ENCODE data around the gene ANTXR1. TPM values are rescaled to one million over a fixed set of nuclear protein-coding genes. Genes with fewer than 3 reads are reported as not detected.

ANTXR1 gene
- total RNA-seq, 1 experiment from 2014 or later, result 37.3 TPM

DNA sequence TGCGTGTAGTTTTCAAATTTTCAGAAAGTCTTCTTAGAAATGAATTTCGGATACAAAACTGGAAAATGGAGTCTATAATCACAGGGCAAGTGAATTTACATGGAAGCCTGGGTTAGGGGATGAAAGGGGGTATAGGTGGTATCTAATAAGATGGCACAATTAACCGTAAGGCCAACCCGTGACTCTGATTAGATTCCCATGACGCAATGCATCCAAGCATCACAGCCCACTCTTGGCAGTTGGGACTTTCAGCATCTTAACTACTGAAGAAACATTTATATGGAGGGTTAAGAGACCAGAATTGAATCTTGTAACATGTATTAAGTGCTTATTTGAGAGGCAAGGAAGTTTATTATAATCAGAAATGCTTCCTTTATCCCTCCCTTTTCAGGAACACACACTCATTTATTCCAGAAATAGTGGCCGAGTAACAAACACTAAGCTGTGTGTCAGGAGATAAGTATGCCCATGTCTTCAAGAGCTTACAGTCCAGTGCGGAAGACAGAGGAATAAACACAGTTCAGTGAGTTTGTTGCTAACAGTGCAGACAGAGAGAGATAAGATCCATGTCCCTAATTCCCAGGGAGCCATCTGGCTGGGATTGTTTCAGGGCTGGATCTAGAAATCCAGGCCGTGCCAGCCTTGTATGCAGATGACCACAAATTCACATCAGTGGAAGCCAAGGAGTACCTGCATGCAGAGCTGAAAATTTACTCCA lies 151.2 kb downstream of the ANTXR1 start:
- peaks cover 3 to 13% (median 8%) of the 10 kb centered on the region in 3 experiments; a peak in 6 of 7 replicates for H3K36me3 Mint-ChIP-seq (ENCODE audit: insufficient read depth in 1 of 3, low read depth in 3 of 3)
- peaks cover 25 to 52% of the 10 kb centered on the region in 2 experiments for H3K4me1 Mint-ChIP-seq
- H3K27ac Mint-ChIP-seq, result no peak overlapping the region; a peak in 1 of 7 replicates

More for the DNA sequence above, 151.2 kb downstream of the ANTXR1 start:
- no peak overlapping the region for H3K56ac ChIP-seq (ENCODE audit: insufficient read length, low read depth, low read length)
- no peak for DNase-seq
- H3K9ac ChIP-seq (ENCODE audit: extremely low read depth, insufficient read length, low read length), result no peak overlapping the region
- H3K4ac ChIP-seq (ENCODE audit: low read depth, low read length), result no peak overlapping the region
- H4K8ac ChIP-seq (replicated peaks; ENCODE audit: insufficient read length, low read depth, low read length), result no peak overlapping the region
- no peak overlapping the region for H3T11ph ChIP-seq (ENCODE audit: low read length)
- H3K14ac ChIP-seq (ENCODE audit: insufficient read depth, low read length), result no peak overlapping the region
- TF ChIP-seq, protein P1, sequence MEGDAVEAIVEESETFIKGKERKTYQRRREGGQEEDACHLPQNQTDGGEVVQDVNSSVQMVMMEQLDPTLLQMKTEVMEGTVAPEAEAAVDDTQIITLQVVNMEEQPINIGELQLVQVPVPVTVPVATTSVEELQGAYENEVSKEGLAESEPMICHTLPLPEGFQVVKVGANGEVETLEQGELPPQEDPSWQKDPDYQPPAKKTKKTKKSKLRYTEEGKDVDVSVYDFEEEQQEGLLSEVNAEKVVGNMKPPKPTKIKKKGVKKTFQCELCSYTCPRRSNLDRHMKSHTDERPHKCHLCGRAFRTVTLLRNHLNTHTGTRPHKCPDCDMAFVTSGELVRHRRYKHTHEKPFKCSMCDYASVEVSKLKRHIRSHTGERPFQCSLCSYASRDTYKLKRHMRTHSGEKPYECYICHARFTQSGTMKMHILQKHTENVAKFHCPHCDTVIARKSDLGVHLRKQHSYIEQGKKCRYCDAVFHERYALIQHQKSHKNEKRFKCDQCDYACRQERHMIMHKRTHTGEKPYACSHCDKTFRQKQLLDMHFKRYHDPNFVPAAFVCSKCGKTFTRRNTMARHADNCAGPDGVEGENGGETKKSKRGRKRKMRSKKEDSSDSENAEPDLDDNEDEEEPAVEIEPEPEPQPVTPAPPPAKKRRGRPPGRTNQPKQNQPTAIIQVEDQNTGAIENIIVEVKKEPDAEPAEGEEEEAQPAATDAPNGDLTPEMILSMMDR (conservative IDR thresholded peaks at IDR 0.05), result no peak
- H2BK120ac ChIP-seq (ENCODE audit: low read depth, low read length, poor library complexity, severe bottlenecking), result no peak overlapping the region
- Mint-ChIP-seq H3K4me3 (no peak overlapping the region), H3K9me3 (peaks cover 0 to 2% of the 10 kb centered on the region in 2 experiments; a peak in 1 of 5 replicates), H3K27me3 (ENCODE audit: low read depth) (no peaks in the 10 kb centered on the region)
- H3K79me1 ChIP-seq (ENCODE audit: insufficient read depth, low read depth, low read length, poor library complexity, severe bottlenecking), result no peaks in the 10 kb centered on the region
- no peak overlapping the region for H2AK5ac ChIP-seq (ENCODE audit: insufficient read length, low read length)
- H3K23me2 ChIP-seq (ENCODE audit: insufficient read length, low read depth, low read length, poor library complexity, severe bottlenecking), result no peaks in the 10 kb centered on the region
- no peak overlapping the region for H4K91ac ChIP-seq (ENCODE audit: insufficient read length, low read depth, low read length)
- H4K20me1 ChIP-seq (ENCODE audit: control insufficient read depth, insufficient read depth, insufficient read length), result no peaks in the 10 kb centered on the region
- no peak overlapping the region for H3K4me2 ChIP-seq (ENCODE audit: insufficient read depth, insufficient read length, low read length)
- no peaks in the 10 kb centered on the region for H3K9me3 ChIP-seq (ENCODE audit: control insufficient read depth, low read depth, low read length)
- no CpG with 5 or more reads among the region's 8 CpGs for WGBS (ENCODE audit: extremely low coverage, insufficient read length, low lambda C conversion rate)
- no peak overlapping the region for H2BK15ac ChIP-seq (ENCODE audit: low read depth, low read length)
- H3K79me2 ChIP-seq (ENCODE audit: insufficient read depth, low read length), result no peaks in the 10 kb centered on the region
- no peak overlapping the region for H4K5ac ChIP-seq (ENCODE audit: insufficient read length, low read depth, low read length)
- peaks cover 13% of the 10 kb centered on the region; the same call in 1 of the 2 replicates for H3K4me1 ChIP-seq (ENCODE audit: insufficient read depth, low read length)
- no peak overlapping the region for H3K23ac ChIP-seq (ENCODE audit: insufficient read length, low read depth, low read length)
- no peak overlapping the region for H3K18ac ChIP-seq (ENCODE audit: insufficient read length, low read depth, low read length)
- no peak overlapping the region for H2BK5ac ChIP-seq (ENCODE audit: insufficient read length, low read length)
- H3K27ac ChIP-seq (ENCODE audit: insufficient read length, low read depth, low read length), result no peak overlapping the region
- no peak overlapping the region for H2BK12ac ChIP-seq (ENCODE audit: insufficient read length, low read depth, low read length)
- no peak overlapping the region for H2AFZ ChIP-seq (ENCODE audit: low read length)
- H3K27me3 ChIP-seq (ENCODE audit: insufficient read depth, low read length), result no peaks in the 10 kb centered on the region
- no peak overlapping the region for H2BK20ac ChIP-seq (ENCODE audit: low read depth, low read length, poor library complexity, severe bottlenecking)
